ENCODE data around the gene MAP2K7. TPM values are rescaled to one million over a fixed set of nuclear protein-coding genes. Genes with fewer than 3 reads are reported as not detected.

MAP2K7 gene
- total and polyA plus RNA-seq, 2 donors (not counting 1 experiment from before 2014, with no cell fraction given) = 7.8 to 10.4 TPM

DNA sequence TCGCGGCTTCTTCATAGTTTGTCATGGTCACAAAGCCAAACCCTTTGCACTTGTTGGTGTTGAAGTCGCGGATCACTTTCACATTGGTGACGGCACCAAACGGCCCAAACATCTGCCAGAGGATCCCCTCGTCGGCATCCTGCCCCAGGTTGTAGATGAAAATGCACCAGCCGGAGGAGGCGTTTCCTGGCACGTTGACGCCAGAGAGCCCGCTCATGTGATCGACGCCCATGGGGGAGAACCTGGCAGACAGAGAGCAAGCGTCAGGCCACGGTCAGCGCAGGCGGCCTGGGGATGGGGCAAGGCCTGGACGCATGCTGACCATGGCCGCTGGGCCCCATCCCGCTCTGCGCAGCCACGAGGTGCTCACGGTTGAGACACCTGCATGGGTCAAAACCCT lies 59.9 kb downstream of the MAP2K7 start:
- no peaks in the 10 kb centered on the region for H3K79me2 ChIP-seq (ENCODE audit: control insufficient read depth, insufficient read depth, low read length)
- no peak for DNase-seq (ENCODE audit: low read depth in 2 of 2)
- no peak overlapping the region for H2AFZ ChIP-seq (ENCODE audit: low read length)
- H3K9ac ChIP-seq (ENCODE audit: insufficient read depth, low read length) = no peak overlapping the region
- TF ChIP-seq, protein P1, sequence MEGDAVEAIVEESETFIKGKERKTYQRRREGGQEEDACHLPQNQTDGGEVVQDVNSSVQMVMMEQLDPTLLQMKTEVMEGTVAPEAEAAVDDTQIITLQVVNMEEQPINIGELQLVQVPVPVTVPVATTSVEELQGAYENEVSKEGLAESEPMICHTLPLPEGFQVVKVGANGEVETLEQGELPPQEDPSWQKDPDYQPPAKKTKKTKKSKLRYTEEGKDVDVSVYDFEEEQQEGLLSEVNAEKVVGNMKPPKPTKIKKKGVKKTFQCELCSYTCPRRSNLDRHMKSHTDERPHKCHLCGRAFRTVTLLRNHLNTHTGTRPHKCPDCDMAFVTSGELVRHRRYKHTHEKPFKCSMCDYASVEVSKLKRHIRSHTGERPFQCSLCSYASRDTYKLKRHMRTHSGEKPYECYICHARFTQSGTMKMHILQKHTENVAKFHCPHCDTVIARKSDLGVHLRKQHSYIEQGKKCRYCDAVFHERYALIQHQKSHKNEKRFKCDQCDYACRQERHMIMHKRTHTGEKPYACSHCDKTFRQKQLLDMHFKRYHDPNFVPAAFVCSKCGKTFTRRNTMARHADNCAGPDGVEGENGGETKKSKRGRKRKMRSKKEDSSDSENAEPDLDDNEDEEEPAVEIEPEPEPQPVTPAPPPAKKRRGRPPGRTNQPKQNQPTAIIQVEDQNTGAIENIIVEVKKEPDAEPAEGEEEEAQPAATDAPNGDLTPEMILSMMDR (conservative IDR thresholded peaks at IDR 0.05 in 1 of 2, IDR thresholded peaks at IDR 0.05 in 1 of 2; ENCODE audit: low read depth in 1 of 2, low read length in 2 of 2) = no peak
- TF ChIP-seq EZH2 (IDR thresholded peaks at IDR 0.05; ENCODE audit: low read length, missing control alignments) = no peak
- no peaks in the 10 kb centered on the region for H3K4me1 ChIP-seq (ENCODE audit: control insufficient read depth, extremely low read depth, insufficient read depth, low read length)
- no peak overlapping the region for H3K27ac ChIP-seq (ENCODE audit: insufficient read depth, low read length)
- H3K4me2 ChIP-seq (ENCODE audit: extremely low read depth, insufficient read depth, low read length) = no peak overlapping the region
- no peaks in the 10 kb centered on the region for H3K9me3 ChIP-seq (ENCODE audit: control insufficient read depth, insufficient read depth, low read depth, low read length)
- no peak overlapping the region for H3K4me3 ChIP-seq (replicated peaks in 1 of 4; ENCODE audit: control extremely low read depth in 1 of 4, insufficient read depth in 1 of 4, low read depth in 3 of 4, low read length in 4 of 4)
- H3K27me3 ChIP-seq (ENCODE audit: control insufficient read depth, insufficient read depth, low read length) = no peaks in the 10 kb centered on the region
- peaks cover 8% of the 10 kb centered on the region for H3K36me3 ChIP-seq (ENCODE audit: control insufficient read depth, insufficient read depth, low read length)
- peaks cover 2% of the 10 kb centered on the region for H4K20me1 ChIP-seq (ENCODE audit: control insufficient read depth, extremely low read depth, insufficient read depth, low read length)

Other genes starting within 250 kb of the MAP2K7 start
- not detected in 2 replicates for gene RETN, start 234.8 kb upstream of the MAP2K7 start, total RNA-seq
- gene RETN, start 234.8 kb upstream of the MAP2K7 start, polyA plus RNA-seq = not detected in 2 replicates
- gene MCEMP1, start 226.8 kb upstream of the MAP2K7 start, total RNA-seq = not detected in 2 replicates
- not detected in 2 replicates for gene MCEMP1, start 226.8 kb upstream of the MAP2K7 start, polyA plus RNA-seq
- gene TRAPPC5, start 223.0 kb upstream of the MAP2K7 start, total RNA-seq = 49.6 and 103 TPM in 2 replicates
- 19.4 and 22.2 TPM in 2 replicates for gene TRAPPC5, start 223.0 kb upstream of the MAP2K7 start, polyA plus RNA-seq
- gene FCER2, start 201.7 kb upstream of the MAP2K7 start, total RNA-seq = not detected in 2 replicates
- gene FCER2, start 201.7 kb upstream of the MAP2K7 start, polyA plus RNA-seq = not detected in 2 replicates
- gene CLEC4G, start 171.8 kb upstream of the MAP2K7 start, total RNA-seq = not detected in 2 replicates
- not detected in 2 replicates for gene CLEC4G, start 171.8 kb upstream of the MAP2K7 start, polyA plus RNA-seq
- not detected in 2 replicates for gene CD209, start 156.3 kb upstream of the MAP2K7 start, total RNA-seq
- not detected in 2 replicates for gene CD209, start 156.3 kb upstream of the MAP2K7 start, polyA plus RNA-seq
- not detected in 2 replicates for gene CLEC4M, start 140.6 kb upstream of the MAP2K7 start, total RNA-seq
- gene CLEC4M, start 140.6 kb upstream of the MAP2K7 start, polyA plus RNA-seq = not detected in 2 replicates
- 13.4 and 16.5 TPM in 2 replicates for gene EVI5L, start 73.7 kb upstream of the MAP2K7 start, total RNA-seq
- gene EVI5L, start 73.7 kb upstream of the MAP2K7 start, polyA plus RNA-seq = 8.8 and 10.4 TPM in 2 replicates
- under 0.01 TPM in 1 of 2 replicates, not detected in the other for gene PRR36, start 29.5 kb upstream of the MAP2K7 start, total RNA-seq
- not detected in 2 replicates for gene PRR36, start 29.5 kb upstream of the MAP2K7 start, polyA plus RNA-seq
- 2.6 and 3.0 TPM in 2 replicates for gene LRRC8E, start 15.4 kb upstream of the MAP2K7 start, total RNA-seq
- 3.5 and 3.7 TPM in 2 replicates for gene LRRC8E, start 15.4 kb upstream of the MAP2K7 start, polyA plus RNA-seq
- 1.0 and 1.3 TPM in 2 replicates for gene TGFBR3L, start 11.0 kb downstream of the MAP2K7 start, total RNA-seq
- gene TGFBR3L, start 11.0 kb downstream of the MAP2K7 start, polyA plus RNA-seq = 0.35 TPM in 1 of 2 replicates, not detected in the other
- 11.4 and 12.8 TPM in 2 replicates for gene SNAPC2, start 16.5 kb downstream of the MAP2K7 start, total RNA-seq
- gene SNAPC2, start 16.5 kb downstream of the MAP2K7 start, polyA plus RNA-seq = 13.4 and 15.6 TPM in 2 replicates
- 0.66 and 0.77 TPM in 2 replicates for gene CTXN1, start 22.3 kb downstream of the MAP2K7 start, total RNA-seq
- 0.85 and 1.1 TPM in 2 replicates for gene CTXN1, start 22.3 kb downstream of the MAP2K7 start, polyA plus RNA-seq
- gene TIMM44, start 39.8 kb downstream of the MAP2K7 start, total RNA-seq = 53.9 and 56.1 TPM in 2 replicates
- 29.5 and 32.3 TPM in 2 replicates for gene TIMM44, start 39.8 kb downstream of the MAP2K7 start, polyA plus RNA-seq
- gene ELAVL1, start 101.8 kb downstream of the MAP2K7 start, total RNA-seq = 12.6 and 15.2 TPM in 2 replicates
- 61.6 and 87.7 TPM in 2 replicates for gene ELAVL1, start 101.8 kb downstream of the MAP2K7 start, polyA plus RNA-seq
- gene CCL25, start 148.9 kb downstream of the MAP2K7 start, total RNA-seq = not detected in 2 replicates
- gene CCL25, start 148.9 kb downstream of the MAP2K7 start, polyA plus RNA-seq = not detected in 2 replicates
- under 0.01 TPM in 1 of 2 replicates, not detected in the other for gene FBN3, start 245.7 kb downstream of the MAP2K7 start, total RNA-seq
- gene FBN3, start 245.7 kb downstream of the MAP2K7 start, polyA plus RNA-seq = not detected in 2 replicates

All from fibroblast of lung (primary cell).